ENCODE data around the gene ANO8. TPM values are rescaled to one million over a fixed set of nuclear protein-coding genes. Genes with fewer than 3 reads are reported as not detected.
"Not testable (repeated sequence)": the region's sequence is repeated elsewhere in the genome, so short reads cannot be mapped to it uniquely, and the experiment has no call there.

Gene ANO8
- total and polyA plus RNA-seq, 2 experiments from 2014 or later, result 3.6 to 21.1 TPM

- Histone ChIP-seq H3K36me3 (no peaks in the 10 kb centered on the region), H3K4me3 (no peak overlapping the region), H3K4me1 (ENCODE audit: low read depth) (no peaks in the 10 kb centered on the region), H3K27ac (no peak overlapping the region), H3K27me3 (no peaks in the 10 kb centered on the region), H3K9me3 (ENCODE audit: low read depth) (no peaks in the 10 kb centered on the region)
- DNase-seq (ENCODE audit: low read depth in 1 of 2, low spot score in 1 of 2), result no peak
- TF ChIP-seq CTCF (IDR thresholded peaks at IDR 0.05; ENCODE audit: low read depth, low read length), result no peak
Measured at GRCh38 chr19:17296273-17296672, 38.4 kb downstream of the ANO8 start.

DNA sequence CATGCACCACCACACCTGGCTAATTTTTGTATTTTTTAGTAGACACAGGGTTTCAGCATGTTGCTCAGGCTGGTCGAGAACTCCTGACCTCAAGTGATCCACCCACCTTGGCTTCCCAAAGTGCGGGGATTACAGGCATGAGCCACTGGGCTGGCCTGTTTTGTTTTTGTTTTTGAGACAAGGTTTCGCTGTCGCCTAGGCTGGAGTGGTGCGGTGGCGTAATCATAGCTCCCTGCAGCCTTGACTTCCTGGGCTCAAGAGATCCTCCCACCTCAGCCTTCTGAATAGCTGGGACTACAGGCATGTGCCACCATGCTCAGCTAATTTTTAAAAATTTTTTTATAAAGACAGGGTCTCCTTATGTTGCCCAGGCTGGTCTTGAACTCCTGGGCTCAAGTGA is 39.1 kb downstream of the ANO8 start:
- not testable (repeated sequence) for H3K36me3 ChIP-seq; H3K4me1 ChIP-seq (ENCODE audit: low read depth); H3K27ac ChIP-seq; H3K9me3 ChIP-seq (ENCODE audit: low read depth); DNase-seq (ENCODE audit: low read depth in 1 of 2, low spot score in 1 of 2); H3K27me3 ChIP-seq; H3K4me3 ChIP-seq

- Histone ChIP-seq H3K9me3 (ENCODE audit: low read depth) (no peaks in the 10 kb centered on the region), H3K4me1 (ENCODE audit: low read depth) (no peaks in the 10 kb centered on the region), H3K27me3 (no peaks in the 10 kb centered on the region), H3K36me3 (no peaks in the 10 kb centered on the region), H3K4me3 (no peak overlapping the region), H3K27ac (no peak overlapping the region)
- DNase-seq (ENCODE audit: low read depth in 1 of 2, low spot score in 1 of 2), result peak in 1 of 2 donors; percentile 22
- TF ChIP-seq CTCF (IDR thresholded peaks at IDR 0.05; ENCODE audit: low read depth, low read length), result no peak
Measured at GRCh38 chr19:17294051-17294891, 40.4 kb downstream of the ANO8 start.

- Histone ChIP-seq H3K4me3 (no peak overlapping the region), H3K27me3 (no peaks in the 10 kb centered on the region), H3K36me3 (no peaks in the 10 kb centered on the region), H3K27ac (no peak overlapping the region), H3K9me3 (ENCODE audit: low read depth) (no peaks in the 10 kb centered on the region), H3K4me1 (ENCODE audit: low read depth) (no peaks in the 10 kb centered on the region)
- TF ChIP-seq CTCF (IDR thresholded peaks at IDR 0.05; ENCODE audit: low read depth, low read length), result no peak
- DNase-seq (ENCODE audit: low read depth in 1 of 2, low spot score in 1 of 2), result no peak
Measured at GRCh38 chr19:17293605-17294004, 41.0 kb downstream of the ANO8 start.

DNA sequence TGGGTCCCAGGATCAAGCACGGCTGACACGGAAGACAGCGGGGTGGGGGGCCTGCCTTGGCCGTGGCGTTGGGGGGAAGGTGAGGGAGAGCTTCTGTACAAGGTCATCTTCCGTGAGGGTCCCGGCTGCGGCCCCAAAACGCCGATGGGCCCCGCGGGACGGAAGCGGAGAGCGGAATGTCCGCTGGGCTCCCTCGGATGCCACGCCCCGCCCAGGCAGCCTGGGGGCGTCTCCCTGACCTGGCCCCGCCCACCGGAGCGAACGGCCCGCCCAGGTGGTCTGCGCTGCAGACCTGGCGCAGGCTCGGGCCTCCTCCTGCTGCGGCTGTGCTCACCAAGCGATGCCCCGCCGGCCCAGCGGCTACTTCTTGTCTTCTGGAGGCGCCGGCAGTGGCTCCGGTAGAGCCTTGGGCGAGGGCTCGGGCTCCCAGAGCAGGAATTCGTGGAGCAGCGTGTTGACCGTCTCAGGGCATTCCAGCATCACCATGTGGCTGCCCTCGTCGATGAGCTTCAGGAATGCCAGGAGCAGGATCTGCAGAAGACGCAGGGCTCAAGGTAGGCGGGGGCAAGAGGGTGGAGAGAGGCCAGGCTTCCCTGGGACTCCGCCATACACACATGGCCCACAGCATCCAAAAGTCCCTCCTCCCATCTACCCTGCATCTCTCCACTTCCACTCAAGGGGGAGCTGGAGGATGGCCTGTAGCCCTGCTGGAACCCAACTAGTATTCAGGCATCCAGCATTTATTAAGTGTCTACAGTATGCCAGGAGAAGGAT is 42.2 kb downstream of the ANO8 start:
- Histone ChIP-seq H3K27me3 (no peaks in the 10 kb centered on the region), H3K4me1 (ENCODE audit: low read depth) (no peaks in the 10 kb centered on the region), H3K36me3 (no peaks in the 10 kb centered on the region), H3K4me3 (peak overlapping the region; percentile 23), H3K9me3 (ENCODE audit: low read depth) (no peaks in the 10 kb centered on the region), H3K27ac (peak overlapping the region; percentile 78)
- peak; percentile 84 to 92 for DNase-seq (ENCODE audit: low read depth in 1 of 2, low spot score in 1 of 2)
- peak; percentile 76 for TF ChIP-seq CTCF (IDR thresholded peaks at IDR 0.05; ENCODE audit: low read depth, low read length)

- H3K27ac ChIP-seq, result no peak overlapping the region
- peak overlapping the region; percentile 11 for H3K4me3 ChIP-seq
- peak; percentile 92 to 95 for DNase-seq (ENCODE audit: low read depth in 1 of 2, low spot score in 1 of 2)
- no peaks in the 10 kb centered on the region for H3K4me1 ChIP-seq (ENCODE audit: low read depth)
- no peaks in the 10 kb centered on the region for H3K27me3 ChIP-seq
- no peaks in the 10 kb centered on the region for H3K36me3 ChIP-seq
- TF ChIP-seq CTCF (IDR thresholded peaks at IDR 0.05; ENCODE audit: low read depth, low read length), result no peak
- H3K9me3 ChIP-seq (ENCODE audit: low read depth), result no peaks in the 10 kb centered on the region
Measured at GRCh38 chr19:17289489-17289888, 45.2 kb downstream of the ANO8 start.
